Dedifferentiated amniotic fluid mesenchymal stem cell (primary cell): ENCODE data around the gene CARD10.

Source experiments
- DNase-seq: peaks from one replicate; pipeline ENCODE4 v3.0.0-alpha.2; 2016; ENCODE audit errors: extremely low spot score

Gene CARD10, protein sequence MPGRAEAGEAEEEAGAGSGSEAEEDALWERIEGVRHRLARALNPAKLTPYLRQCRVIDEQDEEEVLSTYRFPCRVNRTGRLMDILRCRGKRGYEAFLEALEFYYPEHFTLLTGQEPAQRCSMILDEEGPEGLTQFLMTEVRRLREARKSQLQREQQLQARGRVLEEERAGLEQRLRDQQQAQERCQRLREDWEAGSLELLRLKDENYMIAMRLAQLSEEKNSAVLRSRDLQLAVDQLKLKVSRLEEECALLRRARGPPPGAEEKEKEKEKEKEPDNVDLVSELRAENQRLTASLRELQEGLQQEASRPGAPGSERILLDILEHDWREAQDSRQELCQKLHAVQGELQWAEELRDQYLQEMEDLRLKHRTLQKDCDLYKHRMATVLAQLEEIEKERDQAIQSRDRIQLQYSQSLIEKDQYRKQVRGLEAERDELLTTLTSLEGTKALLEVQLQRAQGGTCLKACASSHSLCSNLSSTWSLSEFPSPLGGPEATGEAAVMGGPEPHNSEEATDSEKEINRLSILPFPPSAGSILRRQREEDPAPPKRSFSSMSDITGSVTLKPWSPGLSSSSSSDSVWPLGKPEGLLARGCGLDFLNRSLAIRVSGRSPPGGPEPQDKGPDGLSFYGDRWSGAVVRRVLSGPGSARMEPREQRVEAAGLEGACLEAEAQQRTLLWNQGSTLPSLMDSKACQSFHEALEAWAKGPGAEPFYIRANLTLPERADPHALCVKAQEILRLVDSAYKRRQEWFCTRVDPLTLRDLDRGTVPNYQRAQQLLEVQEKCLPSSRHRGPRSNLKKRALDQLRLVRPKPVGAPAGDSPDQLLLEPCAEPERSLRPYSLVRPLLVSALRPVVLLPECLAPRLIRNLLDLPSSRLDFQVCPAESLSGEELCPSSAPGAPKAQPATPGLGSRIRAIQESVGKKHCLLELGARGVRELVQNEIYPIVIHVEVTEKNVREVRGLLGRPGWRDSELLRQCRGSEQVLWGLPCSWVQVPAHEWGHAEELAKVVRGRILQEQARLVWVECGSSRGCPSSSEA

GRCh38 chr22:37519268-37520195, at the start of gene CARD10:
CARD10 (minus strand) TSS chr22:37519415; CDS start chr22:37519200, 215 bp downstream.
- DNase-seq = no peak

GRCh38 chr22:37568448-37569008, 49.3 kb upstream of the CARD10 start:
- no peak for DNase-seq

GRCh38 chr22:37568012-37568411, 48.8 kb upstream of the CARD10 start:
- no peak for DNase-seq

- DNase-seq = no peak
These were observed 47.9 kb upstream of the CARD10 start for GRCh38 chr22:37566903-37567798.

- no peak for DNase-seq
These were observed 47.2 kb upstream of the CARD10 start for GRCh38 chr22:37566329-37566837.

DNA sequence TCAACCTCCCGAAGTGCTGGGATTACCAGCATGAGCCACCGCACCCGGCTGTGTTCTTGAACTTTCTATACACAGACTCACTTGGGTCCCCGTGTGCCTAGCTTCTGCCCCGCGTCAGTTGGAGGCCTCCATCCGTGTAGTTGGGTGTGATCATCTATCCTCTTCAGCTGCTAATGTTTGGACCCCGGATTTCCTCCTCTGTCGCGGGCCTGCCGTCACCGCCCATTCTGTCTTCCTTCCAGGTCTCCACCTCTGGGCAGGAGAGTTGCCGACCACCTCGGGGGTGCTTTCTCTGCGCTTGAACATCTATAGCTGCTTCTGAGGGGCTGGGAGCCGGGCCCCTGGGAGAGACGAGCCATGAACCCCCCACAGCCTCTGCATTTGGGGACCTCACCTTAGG, 46.6 kb upstream of the CARD10 start:
- no peak for DNase-seq

- DNase-seq = no peak
These were observed 45.0 kb upstream of the CARD10 start for GRCh38 chr22:37564111-37564711.

- DNase-seq = peak; percentile 95
These were observed 44.2 kb upstream of the CARD10 start for GRCh38 chr22:37563153-37564081.

DNA sequence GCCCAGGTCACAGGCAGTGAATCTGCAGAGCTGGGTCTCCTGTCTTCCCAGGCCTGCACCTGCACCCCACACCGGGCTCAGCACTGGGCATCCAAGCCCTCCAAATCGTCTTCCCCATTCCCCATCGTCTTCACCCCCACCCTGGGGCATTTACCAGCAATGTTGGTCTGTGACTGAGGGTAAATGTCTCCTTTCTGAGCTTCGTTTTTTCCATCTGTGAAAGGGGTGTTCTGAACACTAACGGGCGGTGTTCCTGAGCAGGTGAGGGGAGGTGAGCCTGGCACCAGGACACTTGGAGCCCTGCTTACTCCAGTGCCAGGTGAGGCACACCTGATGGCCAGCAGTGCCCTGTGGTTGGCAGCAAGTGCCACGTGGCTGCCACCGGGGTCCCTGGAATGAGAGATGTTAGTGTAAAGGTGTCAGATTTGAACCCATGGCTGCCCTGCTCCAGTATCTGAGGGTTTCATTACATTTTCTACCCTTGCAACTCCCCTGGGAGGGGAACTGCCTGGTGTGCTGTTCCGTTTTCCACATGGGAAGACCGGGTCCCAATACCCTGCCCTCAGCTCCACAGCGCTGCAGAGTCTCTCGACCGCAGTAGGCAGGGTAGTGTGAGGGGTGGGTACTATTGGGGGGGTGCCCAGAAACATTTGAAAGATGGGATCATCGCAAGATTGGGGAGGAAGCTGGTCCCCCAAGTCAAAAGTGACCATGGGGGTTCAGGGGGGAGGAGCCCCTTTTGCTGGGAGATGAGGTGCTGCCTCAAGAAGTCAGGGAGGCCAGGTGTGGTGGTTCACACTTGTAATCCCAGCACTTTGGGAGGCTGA, 43.0 kb upstream of the CARD10 start:
- no peak for DNase-seq

GRCh38 chr22:37561212-37562048, 42.2 kb upstream of the CARD10 start:
- DNase-seq = peak; percentile 86

DNA sequence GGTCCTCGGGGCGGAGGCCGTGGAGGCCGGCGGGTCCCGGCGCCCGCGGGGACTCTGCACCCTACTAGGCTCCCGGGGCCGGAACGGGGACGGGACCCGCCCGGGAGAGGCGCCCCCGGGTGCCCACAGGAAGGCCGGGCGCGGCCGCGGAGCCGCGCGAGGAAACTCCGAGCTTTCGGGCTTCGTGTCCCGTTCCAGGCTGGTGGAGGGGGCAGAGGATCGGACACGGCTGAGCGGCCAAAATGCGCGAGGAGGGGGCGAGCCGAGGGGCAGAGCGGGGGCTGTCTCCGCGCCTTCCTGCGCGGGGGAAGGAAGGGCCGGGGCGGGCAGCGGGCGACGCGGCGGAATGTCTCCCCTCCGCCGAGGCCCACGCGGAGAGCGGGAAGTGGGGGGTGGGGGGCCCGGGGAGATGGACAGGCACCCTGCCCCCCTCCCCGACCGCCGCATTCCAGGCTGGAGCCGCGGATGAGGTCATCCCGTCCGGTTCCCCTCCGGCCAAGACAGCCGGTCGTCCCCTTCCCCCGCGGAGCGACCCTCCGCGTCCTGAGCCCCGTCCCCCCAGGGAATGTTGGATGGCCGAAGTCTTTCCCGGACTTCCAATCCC, 41.5 kb upstream of the CARD10 start:
- no peak for DNase-seq

GRCh38 chr22:37559901-37560607, 40.8 kb upstream of the CARD10 start, which contains the start of gene CDC42EP1:
CDC42EP1 (plus strand) TSS chr22:37560480; CDS start chr22:37566350, 5,870 bp downstream.
- no peak for DNase-seq

- no peak for DNase-seq
These were observed 40.3 kb upstream of the CARD10 start for GRCh38 chr22:37559521-37559900.

GRCh38 chr22:37558815-37559214, 39.6 kb upstream of the CARD10 start:
- DNase-seq = no peak

DNA sequence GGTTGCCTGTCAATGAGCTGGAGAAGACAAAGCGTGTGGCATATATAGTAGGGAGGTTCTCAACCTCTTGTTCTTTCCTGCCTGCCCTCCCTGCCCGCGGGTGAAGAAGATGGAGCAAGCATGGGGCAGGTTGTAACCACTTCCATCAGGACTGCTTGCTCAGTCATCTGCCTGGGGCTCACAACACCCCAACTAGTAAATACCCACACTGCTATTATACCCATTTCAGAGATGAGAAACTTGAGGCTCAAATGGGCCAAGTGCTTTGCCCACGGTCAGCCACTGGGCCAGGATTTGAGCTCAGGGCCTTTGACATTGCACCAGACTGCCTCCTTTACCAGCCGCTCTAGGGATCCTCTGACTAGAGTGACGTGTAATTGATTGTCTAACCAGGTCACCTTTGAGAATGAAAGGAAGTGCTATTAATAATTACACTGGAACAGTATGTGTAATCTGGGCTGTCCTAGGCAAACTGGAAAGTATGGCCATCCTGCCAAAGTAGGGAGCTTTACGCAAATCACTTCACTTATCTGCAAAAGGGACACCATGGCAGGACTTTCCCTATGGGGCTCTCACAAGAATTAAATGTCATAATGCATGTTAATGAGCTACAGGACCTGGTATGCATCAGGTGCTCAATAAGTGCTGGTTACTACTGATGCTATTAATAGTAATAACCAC, 38.2 kb upstream of the CARD10 start:
- DNase-seq = no peak
